Fibroblast of lung (primary cell): Measurements from ENCODE around the gene GCKR. TPM values are rescaled to one million over a fixed set of nuclear protein-coding genes. Genes with fewer than 3 reads are reported as not detected.

Experiments
- DNase-seq, 2 donors: peaks; one replicate each; pipeline versions ENCODE4 v3.0.0 to v3.0.0-alpha.2; 2010; ENCODE audit warnings: low read depth in 2 of 2
- H2AFZ ChIP-seq: 2 replicates; pipeline ENCODE4 v1.5.1; 2012; ENCODE audit warnings: low read length, control low read depth, inconsistent platforms
- H3K27ac ChIP-seq: 2 replicates; pipeline ENCODE4 v1.5.1; 2011; ENCODE audit warnings: low read length, control low read depth; ENCODE audit not compliant: insufficient read depth
- H3K27me3 ChIP-seq: 2 replicates; pipeline ENCODE4 v1.5.1; 2011; ENCODE audit warnings: mild to moderate bottlenecking, low read length; ENCODE audit not compliant: control insufficient read depth, insufficient read depth
- H3K36me3 ChIP-seq: 2 replicates; pipeline ENCODE4 v1.5.1; 2011; ENCODE audit warnings: low read length; ENCODE audit not compliant: control insufficient read depth, insufficient read depth
- H3K4me1 ChIP-seq: 2 replicates; pipeline ENCODE4 v1.5.1; 2011; ENCODE audit warnings: low read length; ENCODE audit not compliant: control insufficient read depth, insufficient read depth; ENCODE audit errors: extremely low read depth
- H3K4me2 ChIP-seq: 2 replicates; pipeline ENCODE4 v1.5.1; 2011; ENCODE audit warnings: low read length, control low read depth; ENCODE audit not compliant: insufficient read depth; ENCODE audit errors: extremely low read depth
- H3K4me3 ChIP-seq, 4 experiments: fragments of 200-600 bp in 1 of 4; sonication (generic) in 1 of 4; replicated peaks in 1 of 4; 2 replicates each; pipeline ENCODE4 v1.5.1; 2011 to 2016; ENCODE audit warnings: low read length in 4 of 4, low read depth in 3 of 4, mild to moderate bottlenecking in 3 of 4, control low read depth in 2 of 4, inconsistent platforms in 1 of 4, mixed read lengths in 1 of 4; ENCODE audit not compliant: insufficient read depth in 1 of 4; ENCODE audit errors: control extremely low read depth in 1 of 4
- H3K79me2 ChIP-seq: 2 replicates; pipeline ENCODE4 v1.5.1; 2012; ENCODE audit warnings: mild to moderate bottlenecking, low read length, inconsistent platforms; ENCODE audit not compliant: control insufficient read depth, insufficient read depth
- H3K9ac ChIP-seq: 2 replicates; pipeline ENCODE4 v1.5.1; 2011; ENCODE audit warnings: mild to moderate bottlenecking, low read length, control low read depth; ENCODE audit not compliant: insufficient read depth
- H3K9me3 ChIP-seq: 2 replicates; pipeline ENCODE4 v1.5.1; 2012; ENCODE audit warnings: low read depth, low read length; ENCODE audit not compliant: control insufficient read depth, insufficient read depth
- H4K20me1 ChIP-seq: 2 replicates; pipeline ENCODE4 v1.5.1; 2011; ENCODE audit warnings: low read length; ENCODE audit not compliant: control insufficient read depth, insufficient read depth; ENCODE audit errors: extremely low read depth
- CTCF ChIP-seq, 2 donors: IDR thresholded peaks in 1 of 2; conservative IDR thresholded peaks in 1 of 2; 1 replicate in 1 of 2; 2 replicates in 1 of 2; pipeline ENCODE4 v1.5.1; 2011 to 2012; ENCODE audit warnings: low read length in 2 of 2, control low read depth in 1 of 2, inconsistent platforms in 1 of 2, low read depth in 1 of 2, mild to moderate bottlenecking in 1 of 2
- EZH2 ChIP-seq: IDR thresholded peaks from 2 replicates; pipeline ENCODE4 v1.5.1; 2012; ENCODE audit warnings: low read length, control low read depth, mild to moderate bottlenecking; ENCODE audit errors: missing control alignments
- polyA plus RNA-seq, 2 donors: library from polyadenylated mRNA; depleted of rRNA in 1 of 2; stranded (reverse) in 1 of 2; unstranded in 1 of 2; fragments of >200 nt; gene quantifications; 2 replicates each; pipeline ENCODE4 v1.2.1, GENCODE V29; 2011 to 2012; ENCODE audit warnings: missing spikeins in 1 of 2
- total RNA-seq: library from RNA; depleted of rRNA; stranded (reverse); fragments of >200 nt; gene quantifications from 2 replicates; pipeline ENCODE4 v1.2.1, GENCODE V29; 2014

Gene GCKR
- total and polyA plus RNA-seq, 2 donors (not counting 1 experiment from before 2014, with no cell fraction given): 0.16 to 0.50 TPM

- H3K27ac ChIP-seq: peak within 1 kb of the TSS; percentile 77
These were observed 6.9 kb upstream of the GCKR start, which contains the start of gene IFT172 for GRCh38 chr2:27489498-27490397. TSS of gene IFT172 (minus strand) at chr2:27489743. CDS start at chr2:27489653, 90 bp downstream.

GRCh38 chr2:27492557-27492956 lies 4.1 kb upstream of the GCKR start:
- H3K27me3 ChIP-seq: no peaks in the 10 kb centered on the region
- TF ChIP-seq EZH2: no peak
- TF ChIP-seq CTCF (conservative IDR thresholded peaks at IDR 0.05 in 1 of 2, IDR thresholded peaks at IDR 0.05 in 1 of 2; ENCODE audit: low read depth in 1 of 2, low read length in 2 of 2): no peak
- no peak overlapping the region for H3K4me2 ChIP-seq
- H4K20me1 ChIP-seq: no peaks in the 10 kb centered on the region
- H3K9ac ChIP-seq: no peak overlapping the region
- no peaks in the 10 kb centered on the region for H3K36me3 ChIP-seq
- no peaks in the 10 kb centered on the region for H3K9me3 ChIP-seq
- no peaks in the 10 kb centered on the region for H3K79me2 ChIP-seq
- no peak overlapping the region for H3K27ac ChIP-seq
- no peak overlapping the region for H2AFZ ChIP-seq
- DNase-seq: no peak
- H3K4me3 ChIP-seq: no peak overlapping the region
- peaks cover 8% of the 10 kb centered on the region for H3K4me1 ChIP-seq

More at GRCh38 chr2:27489498-27490397, 6.9 kb upstream of the GCKR start, which contains the start of gene IFT172:
- Histone ChIP-seq H4K20me1 (no peaks in the 10 kb centered on the region), H3K79me2 (no peaks in the 10 kb centered on the region), H3K36me3 (no peaks in the 10 kb centered on the region), H3K4me2 (peak within 1 kb of the TSS; percentile 100), H3K4me1 (peaks cover 6% of the 10 kb centered on the region), H3K4me3 (peak within 1 kb of the TSS; percentile 71 to 96 (median 88)), H3K9me3 (no peaks in the 10 kb centered on the region), H2AFZ (peak within 1 kb of the TSS; percentile 99), H3K27me3 (no peaks in the 10 kb centered on the region), H3K9ac (peak within 1 kb of the TSS; percentile 68)
- TF ChIP-seq CTCF (conservative IDR thresholded peaks at IDR 0.05 in 1 of 2, IDR thresholded peaks at IDR 0.05 in 1 of 2; ENCODE audit: low read depth in 1 of 2, low read length in 2 of 2): no peak
- TF ChIP-seq EZH2: no peak
- DNase-seq: peak; percentile 97 to 98

GRCh38 chr2:27493948-27494283 lies 2.7 kb upstream of the GCKR start:
- H3K79me2 ChIP-seq: no peaks in the 10 kb centered on the region
- TF ChIP-seq CTCF (conservative IDR thresholded peaks at IDR 0.05 in 1 of 2, IDR thresholded peaks at IDR 0.05 in 1 of 2; ENCODE audit: low read depth in 1 of 2, low read length in 2 of 2) (no peak), EZH2 (no peak)
- H3K27me3 ChIP-seq: no peaks in the 10 kb centered on the region
- no peaks in the 10 kb centered on the region for H4K20me1 ChIP-seq
- peak overlapping the region; percentile 98 for H3K4me2 ChIP-seq
- no peak for DNase-seq
- H3K9me3 ChIP-seq: no peaks in the 10 kb centered on the region
- H3K4me1 ChIP-seq: peaks cover 8% of the 10 kb centered on the region
- H3K9ac ChIP-seq: no peak overlapping the region
- no peaks in the 10 kb centered on the region for H3K36me3 ChIP-seq
- no peak overlapping the region for H2AFZ ChIP-seq
- peak overlapping the region in 3 of 4 experiments; percentile 49 to 83 (median 68) for H3K4me3 ChIP-seq
- H3K27ac ChIP-seq: no peak overlapping the region
